Activated T-cell treated with anti-CD3 and anti-CD28 coated beads, Interleukin-2, amount 50 U/mL, for 1 hour (primary cell): ENCODE results near the gene ZFP36L2.

ENCODE experiments used
- DNase-seq: peaks from one replicate; pipeline ENCODE4 v3.0.0-alpha.2; 2020

ZFP36L2 gene

GRCh38 chr2:43226558-43226954 lies at the start of gene ZFP36L2:
TSS of gene ZFP36L2 (minus strand) at chr2:43226606. CDS start at chr2:43226315, 291 bp downstream.
- peak; percentile 95 for DNase-seq

- no peak for DNase-seq
These were observed 48.3 kb upstream of the ZFP36L2 start for GRCh38 chr2:43274721-43275120.

- no peak for DNase-seq
These were observed 47.6 kb upstream of the ZFP36L2 start for GRCh38 chr2:43274055-43274454.

GRCh38 chr2:43273529-43273928 lies 47.1 kb upstream of the ZFP36L2 start:
- no peak for DNase-seq

GRCh38 chr2:43270930-43271615 lies 44.7 kb upstream of the ZFP36L2 start:
- DNase-seq, result no peak

GRCh38 chr2:43270461-43270860 lies 44.1 kb upstream of the ZFP36L2 start:
- DNase-seq, result no peak

GRCh38 chr2:43269706-43270105 lies 43.3 kb upstream of the ZFP36L2 start:
- DNase-seq, result no peak

- no peak for DNase-seq
These were observed 42.7 kb upstream of the ZFP36L2 start for GRCh38 chr2:43269074-43269572.

GRCh38 chr2:43268066-43268953 lies 41.9 kb upstream of the ZFP36L2 start:
- no peak for DNase-seq

GRCh38 chr2:43267381-43267780 lies 41.0 kb upstream of the ZFP36L2 start:
- DNase-seq, result no peak

GRCh38 chr2:43266711-43267111 lies 40.3 kb upstream of the ZFP36L2 start:
- no peak for DNase-seq

- no peak for DNase-seq
These were observed 39.0 kb upstream of the ZFP36L2 start for GRCh38 chr2:43265421-43265820.

GRCh38 chr2:43265001-43265400 lies 38.6 kb upstream of the ZFP36L2 start:
- DNase-seq, result no peak

- no peak for DNase-seq
These were observed 36.5 kb upstream of the ZFP36L2 start for GRCh38 chr2:43262951-43263350.

GRCh38 chr2:43262239-43262638 lies 35.8 kb upstream of the ZFP36L2 start:
- DNase-seq, result no peak

GRCh38 chr2:43259512-43259911 lies 33.1 kb upstream of the ZFP36L2 start:
- DNase-seq, result no peak

GRCh38 chr2:43258547-43259156 lies 32.2 kb upstream of the ZFP36L2 start:
- no peak for DNase-seq

- no peak for DNase-seq
These were observed 29.0 kb upstream of the ZFP36L2 start for GRCh38 chr2:43255296-43255910.

- no peak for DNase-seq
These were observed 27.9 kb upstream of the ZFP36L2 start for GRCh38 chr2:43254331-43254730.

- DNase-seq, result no peak
These were observed 24.8 kb upstream of the ZFP36L2 start for GRCh38 chr2:43251171-43251731.

- no peak for DNase-seq
These were observed 23.6 kb upstream of the ZFP36L2 start for GRCh38 chr2:43250015-43250414.

- no peak for DNase-seq
These were observed 22.2 kb upstream of the ZFP36L2 start for GRCh38 chr2:43248621-43249020.

- DNase-seq, result no peak
These were observed 20.2 kb upstream of the ZFP36L2 start for GRCh38 chr2:43246641-43247040.
